Measurements from ENCODE around the gene IL1RAPL2. TPM values are rescaled to one million over a fixed set of nuclear protein-coding genes. Genes with fewer than 3 reads are reported as not detected.

IL1RAPL2 gene
- total RNA-seq, 6 experiments from 2014 or later: 0.13 to 0.70 (median 0.29) TPM; not detected in 1

- Histone ChIP-seq H3K9me3 (no peaks in the 10 kb centered on the region), H3K36me3 (no peaks in the 10 kb centered on the region), H3K27ac (no peak overlapping the region), H3K27me3 (no peaks in the 10 kb centered on the region), H3K4me3 (no peak overlapping the region), H3K4me1 (no peaks in the 10 kb centered on the region)
- ATAC-seq (no peak), DNase-seq (no peak)
- no peak for TF ChIP-seq CTCF (IDR thresholded peaks at IDR 0.05)
- TF ChIP-seq POLR2A (IDR thresholded peaks at IDR 0.05): no peak
- intact Hi-C loops (cut with DNase I): no loop called here
Observed at GRCh38 chrX:105634180-105634579, 1068.2 kb downstream of the IL1RAPL2 start.

DNA sequence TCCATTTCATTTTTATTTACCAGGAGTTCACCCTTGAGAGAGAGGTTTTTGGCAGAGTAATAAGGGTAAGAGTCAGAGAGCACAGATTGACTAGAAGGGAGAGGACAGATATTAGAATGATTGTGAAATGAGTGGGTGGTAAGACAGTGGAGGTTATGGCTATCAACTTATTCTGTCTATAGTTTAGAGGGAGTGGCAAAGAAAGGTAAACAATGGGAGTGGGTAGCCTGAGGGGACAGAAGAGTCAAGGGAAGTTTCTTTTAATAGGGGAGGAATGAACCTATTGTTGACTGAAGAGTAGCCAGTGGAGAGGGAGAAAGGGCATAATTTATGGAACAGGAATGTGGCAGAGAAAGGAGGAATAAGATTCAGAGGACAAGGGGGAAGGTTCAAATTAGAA lies 1069.8 kb downstream of the IL1RAPL2 start:
- H3K9me3 ChIP-seq: no peaks in the 10 kb centered on the region
- peak in 1 of 4 donors; percentile 29 for ATAC-seq
- no peak for DNase-seq
- no peak overlapping the region for H3K4me3 ChIP-seq
- H3K36me3 ChIP-seq: no peaks in the 10 kb centered on the region
- TF ChIP-seq POLR2A (IDR thresholded peaks at IDR 0.05) (no peak), CTCF (IDR thresholded peaks at IDR 0.05) (no peak)
- intact Hi-C loops (cut with DNase I): no loop called here
- no peak overlapping the region for H3K27ac ChIP-seq
- no peaks in the 10 kb centered on the region for H3K4me1 ChIP-seq
- H3K27me3 ChIP-seq: no peaks in the 10 kb centered on the region

DNA sequence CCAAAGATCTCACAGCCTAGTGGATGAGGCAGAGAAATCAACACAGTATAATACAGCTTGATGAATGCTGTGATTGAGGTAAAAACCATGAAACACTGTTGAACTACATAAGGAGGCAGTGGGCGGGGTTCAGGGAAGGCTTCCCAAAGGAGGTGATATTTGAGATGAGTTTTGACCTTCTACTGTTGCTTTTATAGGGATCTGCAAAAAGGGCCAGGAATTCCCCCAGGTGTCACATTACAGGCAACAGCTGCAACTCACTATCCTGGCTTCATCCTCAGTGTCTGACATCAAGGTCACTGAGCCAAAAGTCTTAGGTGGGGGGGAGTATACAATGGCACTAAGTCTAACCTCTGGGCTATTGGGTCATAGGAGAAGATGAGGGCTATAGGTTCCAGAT lies 1070.7 kb downstream of the IL1RAPL2 start:
- H3K27me3 ChIP-seq: no peaks in the 10 kb centered on the region
- H3K36me3 ChIP-seq: no peaks in the 10 kb centered on the region
- H3K4me3 ChIP-seq: no peak overlapping the region
- H3K4me1 ChIP-seq: no peaks in the 10 kb centered on the region
- intact Hi-C loops (cut with DNase I): no loop called here
- WGBS (ENCODE audit: insufficient coverage, low coverage, low lambda C conversion rate, missing lambda C conversion rate): 10% methylated on average over 1 of the region's 1 CpG
- no peak for ATAC-seq
- DNase-seq: no peak
- no peak overlapping the region for H3K27ac ChIP-seq
- H3K9me3 ChIP-seq: no peaks in the 10 kb centered on the region
- no peak for TF ChIP-seq CTCF (IDR thresholded peaks at IDR 0.05)
- no peak for TF ChIP-seq POLR2A (IDR thresholded peaks at IDR 0.05)

DNA sequence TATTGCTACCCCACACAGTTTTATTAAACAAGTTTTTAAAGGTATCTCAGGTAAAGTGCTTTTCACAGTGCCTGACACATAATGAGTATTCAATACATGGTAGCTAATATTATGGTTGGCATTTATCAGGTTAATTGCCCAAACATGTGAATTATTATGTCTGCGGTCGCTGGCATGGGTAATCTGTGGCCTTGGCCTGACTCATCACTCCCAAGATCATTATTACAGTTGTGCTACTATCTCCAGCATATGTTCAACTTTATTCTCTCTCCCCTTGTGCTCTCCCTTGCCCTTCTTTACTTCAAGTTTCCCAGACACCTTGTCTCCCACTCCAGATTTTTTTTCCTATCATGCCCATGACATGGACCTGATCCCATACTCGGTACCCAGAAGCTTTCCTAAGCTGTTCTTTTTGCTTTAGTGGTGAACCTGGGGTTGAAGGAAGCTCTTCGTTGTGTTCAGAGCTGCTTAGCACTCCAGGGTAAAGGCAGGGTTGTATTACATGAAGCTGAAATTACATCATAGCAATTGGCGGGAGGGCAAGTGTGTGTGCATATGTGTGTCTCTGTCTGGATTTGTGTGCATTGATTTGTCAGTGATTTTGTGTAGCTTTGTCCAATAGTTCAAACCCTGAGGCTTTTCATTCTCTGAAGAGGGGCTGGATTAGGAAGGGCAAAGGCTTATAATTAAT lies 1079.8 kb downstream of the IL1RAPL2 start:
- Histone ChIP-seq H3K27ac (no peak overlapping the region), H3K4me1 (no peaks in the 10 kb centered on the region), H3K4me3 (no peak overlapping the region), H3K36me3 (no peaks in the 10 kb centered on the region), H3K9me3 (no peaks in the 10 kb centered on the region), H3K27me3 (no peaks in the 10 kb centered on the region)
- no peak for TF ChIP-seq POLR2A (IDR thresholded peaks at IDR 0.05)
- TF ChIP-seq CTCF (IDR thresholded peaks at IDR 0.05): no peak
- WGBS (ENCODE audit: insufficient coverage, low coverage, low lambda C conversion rate, missing lambda C conversion rate): 63% methylated on average over 5 of the region's 5 CpGs
- intact Hi-C loops (cut with DNase I): no loop called here
- no peak for DNase-seq
- no peak for ATAC-seq

All from right lobe of liver (tissue), 6 donors.